HepG2 (cell line): ENCODE measurements around the gene POLR1D. TPM values are rescaled to one million over a fixed set of nuclear protein-coding genes. Genes with fewer than 3 reads are reported as not detected.

Experiments used
- ATAC-seq: fragments of 200-7000 bp; cut with Tn5 transposase; 3 replicates; pipeline ENCODE4 v1.9.1; 2020; ENCODE audit warnings: mild to moderate bottlenecking, moderate library complexity
- BruUV-seq: library from RNA; stranded (reverse); fragments of 400-500 nt; replicated peaks from 2 replicates; lab custom pipeline; 2021; lab: Mats Ljungman, UMichigan
- CTCF ChIA-PET: fragments of 300-600 bp; formaldehyde crosslinking; extraction: SDS; loops from one replicate; lab custom pipeline; 2021; ENCODE audit warnings: low total read pairs, inconsistent platforms, low intra/inter-chr PET ratio; lab: Yijun Ruan, JAX
- POLR2A ChIA-PET: fragments of 350-600 bp; sonication (Branson Sonifier 250); formaldehyde crosslinking; loops from one replicate; lab custom pipeline; 2020; ENCODE audit warnings: antibody characterized with exemption, inconsistent platforms; lab: Yijun Ruan, JAX
- DNase-seq: peaks from one replicate; pipeline ENCODE4 v3.0.0-alpha.2; 2015; ENCODE audit warnings: low spot score
- FAIRE-seq: peaks from 3 replicates; lab custom pipeline; 2011; peaks lifted over from hg19 to GRCh38; lab: Jason Lieb, UNC
- H2AFZ ChIP-seq: one replicate; pipeline ENCODE4 v1.6.1; 2011; ENCODE audit warnings: low read length, inconsistent platforms
- H3K27ac ChIP-seq: fragments of 300-600 bp; 3 replicates; pipeline ENCODE4 v1.8.0; 2011; ENCODE audit warnings: mixed run types, mild to moderate bottlenecking, mixed read lengths, low read length, inconsistent platforms; ENCODE audit not compliant: insufficient read depth; ENCODE audit errors: extremely low read length
- H3K27me3 ChIP-seq, 2 experiments: fragments of 200-600 bp in 1 of 2; 2 replicates in 1 of 2; 3 replicates in 1 of 2; pipeline versions ENCODE4 v1.6.0 to v1.8.0; 2011; ENCODE audit warnings: low read length in 2 of 2, mild to moderate bottlenecking in 2 of 2, moderate library complexity in 2 of 2, inconsistent platforms in 1 of 2; ENCODE audit not compliant: insufficient read depth in 2 of 2, control insufficient read depth in 1 of 2
- H3K36me3 ChIP-seq, 2 experiments: fragments of 200-600 bp in 1 of 2; replicated peaks in 1 of 2; 2 replicates in 1 of 2; 3 replicates in 1 of 2; pipeline versions ENCODE4 v1.5.1 to v1.8.0; 2011; ENCODE audit warnings: low read length in 2 of 2, inconsistent platforms in 1 of 2; ENCODE audit not compliant: insufficient read depth in 2 of 2, control insufficient read depth in 1 of 2
- H3K4me1 ChIP-seq: 2 replicates; pipeline ENCODE4 v1.5.1; 2012; ENCODE audit warnings: low read length, inconsistent platforms; ENCODE audit not compliant: insufficient read depth
- H3K4me2 ChIP-seq: 2 replicates; pipeline ENCODE4 v1.6.0; 2011; ENCODE audit warnings: low read depth, low read length, inconsistent platforms
- H3K4me3 ChIP-seq, 3 experiments: fragments of 200-600 bp in 1 of 3; sonication (generic), shearing (Covaris generic) in 1 of 3; replicated peaks in 1 of 3; 2 replicates each; pipeline ENCODE4 v1.5.1; 2011 to 2016; ENCODE audit warnings: low read length in 3 of 3, inconsistent platforms in 2 of 3, low read depth in 2 of 3, mild to moderate bottlenecking in 2 of 3, control low read depth in 1 of 3, mixed read lengths in 1 of 3; ENCODE audit not compliant: insufficient read depth in 1 of 3
- H3K79me2 ChIP-seq: one replicate; pipeline ENCODE4 v1.6.1; 2011; ENCODE audit warnings: low read length, inconsistent platforms; ENCODE audit not compliant: insufficient read depth
- H3K9ac ChIP-seq: 2 replicates; pipeline ENCODE4 v1.6.0; 2011; ENCODE audit warnings: mild to moderate bottlenecking, low read depth, low read length, inconsistent platforms; ENCODE audit not compliant: insufficient read depth
- H3K9me3 ChIP-seq: 2 replicates; pipeline ENCODE4 v1.5.1; 2012; ENCODE audit warnings: mild to moderate bottlenecking, low read length
- H4K20me1 ChIP-seq: 2 replicates; pipeline ENCODE4 v1.6.0; 2011; ENCODE audit warnings: inconsistent platforms, mild to moderate bottlenecking, low read length, moderate library complexity; ENCODE audit not compliant: insufficient read depth
- CENPX ChIP-seq: sonication (generic); formaldehyde crosslinking; IDR thresholded peaks from 2 replicates; pipeline ENCODE4 v1.9.0; 2021; ENCODE audit warnings: mild to moderate bottlenecking, missing genetic modification reagents, moderate library complexity
- CREB1 ChIP-seq, 2 experiments: fragments of 450-650 bp in 1 of 2; IDR thresholded peaks; 2 replicates each; pipeline ENCODE4 v1.6.1; 2016 to 2017; ENCODE audit warnings: control low read depth in 1 of 2, mild to moderate bottlenecking in 1 of 2, missing compliant biosample characterization in 1 of 2, missing genetic modification characterization in 1 of 2
- FOSL2 ChIP-seq: sonication (generic); formaldehyde crosslinking; IDR thresholded peaks from 2 replicates; pipeline ENCODE4 v1.4.0; 2020; ENCODE audit warnings: missing genetic modification reagents
- GATA4 ChIP-seq: sonication (generic); IDR thresholded peaks from 2 replicates; pipeline ENCODE4 v1.6.1; 2016; ENCODE audit warnings: antibody characterized with exemption, low read depth, borderline replicate concordance
- GATAD2A ChIP-seq: IDR thresholded peaks from 2 replicates; pipeline ENCODE4 v1.6.1; 2016
- GTF2F1 ChIP-seq: fragments of 150-350 bp; IDR thresholded peaks from 2 replicates; pipeline ENCODE4 v1.6.1; 2014; ENCODE audit warnings: low read length
- IRF2 ChIP-seq: IDR thresholded peaks from 2 replicates; pipeline ENCODE4 v1.6.1; 2018; ENCODE audit warnings: missing genetic modification reagents, missing compliant biosample characterization
- MEF2D ChIP-seq: sonication (generic); formaldehyde crosslinking; IDR thresholded peaks from 2 replicates; pipeline ENCODE4 v1.5.1; 2020; ENCODE audit warnings: mild to moderate bottlenecking, missing genetic modification reagents
- PHF8 ChIP-seq: sonication (generic); formaldehyde crosslinking; IDR thresholded peaks from 2 replicates; pipeline ENCODE4 v1.5.0; 2020; ENCODE audit warnings: missing genetic modification reagents
- POGZ ChIP-seq: sonication (generic); formaldehyde crosslinking; IDR thresholded peaks from 2 replicates; pipeline ENCODE4 v1.4.0; 2020; ENCODE audit warnings: mild to moderate bottlenecking, missing genetic modification reagents
- RXRB ChIP-seq: IDR thresholded peaks from 2 replicates; pipeline ENCODE4 v1.6.1; 2016; ENCODE audit warnings: borderline replicate concordance, missing genetic modification reagents, missing compliant biosample characterization
- SNAPC2 ChIP-seq: sonication (generic); formaldehyde crosslinking; IDR thresholded peaks from 2 replicates; pipeline ENCODE4 v1.8.1; 2022; ENCODE audit warnings: mild to moderate bottlenecking, missing genetic modification reagents
- SRSF4 ChIP-seq: fragments of 200-400 bp; formaldehyde crosslinking; IDR thresholded peaks from one replicate; pipeline ENCODE4 v1.6.1; 2018; ENCODE audit warnings: mild to moderate bottlenecking, low read depth, low read length, moderate library complexity; ENCODE audit not compliant: poor library complexity, severe bottlenecking
- XRCC5 ChIP-seq: fragments of 200-400 bp; formaldehyde crosslinking; optimal IDR thresholded peaks from 2 replicates; pipeline ENCODE3; 2017; ENCODE audit warnings: mild to moderate bottlenecking, low read length
- ZFP62 ChIP-seq: sonication (generic); formaldehyde crosslinking; IDR thresholded peaks from 2 replicates; pipeline ENCODE4 v1.4.0; 2020; ENCODE audit warnings: missing genetic modification reagents
- ZNF160 ChIP-seq: sonication (generic); formaldehyde crosslinking; IDR thresholded peaks from 2 replicates; pipeline ENCODE4 v1.8.0; 2022; ENCODE audit warnings: mild to moderate bottlenecking, inconsistent platforms, missing genetic modification reagents
- ZNF326 ChIP-seq: sonication (generic); formaldehyde crosslinking; IDR thresholded peaks from 2 replicates; pipeline ENCODE4 v1.4.0; 2020; ENCODE audit warnings: missing genetic modification reagents, borderline replicate concordance
- ZNF333 ChIP-seq: sonication (generic); formaldehyde crosslinking; IDR thresholded peaks from 2 replicates; pipeline ENCODE4 v1.4.0; 2020; ENCODE audit warnings: mild to moderate bottlenecking, missing genetic modification reagents, borderline replicate concordance
- ZNF335 ChIP-seq: sonication (generic); formaldehyde crosslinking; IDR thresholded peaks from 2 replicates; pipeline ENCODE4 v1.4.0; 2020; ENCODE audit warnings: missing genetic modification reagents
- ZNF431 ChIP-seq: sonication (generic); formaldehyde crosslinking; IDR thresholded peaks from 2 replicates; pipeline ENCODE4 v1.9.0; 2022; ENCODE audit warnings: missing genetic modification reagents, low read depth, mild to moderate bottlenecking, borderline replicate concordance
- ZNF570 ChIP-seq: sonication (generic); formaldehyde crosslinking; IDR thresholded peaks from 2 replicates; pipeline ENCODE4 v1.4.0; 2020; ENCODE audit warnings: mild to moderate bottlenecking, missing genetic modification reagents, borderline replicate concordance
- ZNF605 ChIP-seq: sonication (generic); formaldehyde crosslinking; IDR thresholded peaks from 2 replicates; pipeline ENCODE4 v1.8.0; 2022; ENCODE audit warnings: mild to moderate bottlenecking, missing genetic modification reagents
- ZNF775 ChIP-seq: sonication (generic); formaldehyde crosslinking; IDR thresholded peaks from 2 replicates; pipeline ENCODE4 v1.4.0; 2020; ENCODE audit warnings: missing genetic modification reagents, mild to moderate bottlenecking, moderate library complexity, borderline replicate concordance
- ZNF878 ChIP-seq: sonication (generic); formaldehyde crosslinking; IDR thresholded peaks from 2 replicates; pipeline ENCODE4 v1.8.1; 2023; ENCODE audit warnings: mild to moderate bottlenecking, missing genetic modification reagents, moderate library complexity
- ZSCAN12 ChIP-seq: sonication (generic); formaldehyde crosslinking; IDR thresholded peaks from 2 replicates; pipeline ENCODE4 v1.9.0; 2021; ENCODE audit warnings: mild to moderate bottlenecking, missing genetic modification reagents
- WGBS: methylation state at CpG from one replicate; pipeline ENCODE4 v1.1.6; 2017; ENCODE audit warnings: low lambda C conversion rate; 5-methylcytosine and 5-hydroxymethylcytosine counted together
- in situ Hi-C: cut with HindIII; loops from 2 replicates; pipeline ENCODE4 v1.10.0; 2017; ENCODE audit warnings: low pct_unique_long_range_greater_than_20kb; ENCODE audit not compliant: extremely low pct_ligation_motif_present
- intact Hi-C: fragments of 100-400 bp; cut with micrococcal nuclease; formaldehyde crosslinking; loops from one replicate; pipeline ENCODE4 v1.10.0; 2022; ENCODE audit not compliant: unreplicated experiment
- polyA plus RNA-seq, 8 experiments: library from polyadenylated mRNA; depleted of rRNA in 3 of 8; stranded (reverse) in 7 of 8; unstranded in 1 of 8; fragments of >200 nt; fragmentation: Illumina TruSeq in 4 of 8; extraction: Trizol in 4 of 8; gene quantifications; 2 replicates each; pipeline versions ENCODE4 v1.2.1 to v1.2.3, GENCODE V29; 2011 to 2016; ENCODE audit warnings: low read depth in 4 of 8, missing spikeins in 1 of 8, mixed read lengths in 1 of 8; ENCODE audit not compliant: insufficient read depth in 1 of 8
- total RNA-seq, 5 experiments: library from RNA; depleted of rRNA; stranded (reverse); fragments of >200 nt; fragmentation: Illumina TruSeq; extraction: Trizol; gene quantifications; 2 replicates each; pipeline ENCODE4 v1.2.3, GENCODE V29; 2016; ENCODE audit warnings: low read depth in 1 of 5
- TF ChIP-seq, protein P1 (sequence below): sonication (generic); formaldehyde crosslinking; IDR thresholded peaks from 2 replicates; pipeline ENCODE4 v1.5.1; 2020; ENCODE audit warnings: missing genetic modification reagents, mild to moderate bottlenecking, borderline replicate concordance

Gene POLR1D
- total and polyA plus RNA-seq, 2 of the 13 experiments (the other 11 are each of a cell fraction or from before 2014, with no cell fraction given) = 183 to 490 TPM

DNA sequence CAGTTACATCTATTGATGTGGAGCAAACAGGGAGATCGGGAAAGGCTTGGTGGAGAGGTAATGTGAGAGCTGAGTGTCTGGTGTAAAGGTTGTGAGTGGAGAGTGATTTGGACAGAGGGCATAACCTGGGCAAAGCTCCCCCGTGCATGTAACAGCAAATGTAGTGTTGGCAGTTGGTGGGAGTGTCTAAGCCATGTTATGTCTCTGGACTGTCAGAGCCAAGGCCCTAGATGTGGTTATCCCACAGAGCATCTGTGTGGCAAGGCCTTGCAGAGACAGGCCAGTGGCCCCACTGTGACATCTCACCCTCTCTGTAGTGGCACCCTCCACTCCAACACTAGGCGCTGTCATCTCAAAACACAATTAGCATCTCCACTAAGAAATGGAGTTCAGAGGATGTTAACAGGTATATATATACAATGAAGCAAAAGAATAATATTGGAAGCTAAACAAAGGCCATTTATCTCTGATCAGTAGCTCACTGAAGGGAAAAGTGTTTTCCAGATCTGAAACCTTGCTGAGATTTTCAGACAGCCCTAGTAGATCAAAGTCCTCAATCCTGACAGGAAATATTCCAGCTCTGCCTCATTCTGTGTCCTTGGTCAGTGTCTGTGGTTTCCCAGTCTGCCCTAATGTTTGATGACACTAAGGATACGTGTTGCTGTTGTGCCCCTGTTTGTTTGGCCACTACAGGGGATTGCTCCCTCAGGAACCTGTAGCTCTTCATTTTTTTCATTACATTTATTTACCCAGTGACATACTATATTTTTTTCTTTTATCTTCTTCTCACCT is 20.2 kb downstream of the POLR1D start:
- peak; percentile 97 for ATAC-seq
- peak overlapping the region; percentile 2 to 55 (median 26); a peak in 3 of 6 replicates for H3K4me3 ChIP-seq
- no peaks in the 10 kb centered on the region for H3K9me3 ChIP-seq
- in situ Hi-C loops = no loop called here
- H2AFZ ChIP-seq = no peak overlapping the region
- no peaks in the 10 kb centered on the region for H4K20me1 ChIP-seq
- FAIRE-seq = peak; percentile 78
- H3K4me1 ChIP-seq = peaks cover 79% of the 10 kb centered on the region
- H3K9ac ChIP-seq = peak overlapping the region; percentile 72
- peak overlapping the region; percentile 86 for H3K4me2 ChIP-seq
- H3K36me3 ChIP-seq = no peaks in the 10 kb centered on the region
- H3K27me3 ChIP-seq = no peaks in the 10 kb centered on the region
- CTCF ChIA-PET = no interaction called here
- intact Hi-C loops = loop anchor here (1.0 kb wide), 1 partner anchor 21 kb away; the partner anchor contains the start of gene POLR1D
- peaks cover 47% of the 10 kb centered on the region for H3K79me2 ChIP-seq
- BruUV-seq = no TSS peak
- H3K27ac ChIP-seq = peak overlapping the region; percentile 86
- 25% methylated on average over 4 of the region's 4 CpGs for WGBS
- peak; percentile 91 for DNase-seq
- POLR2A ChIA-PET = interaction anchor here (1.1 to 2.8 kb wide), 3 partner anchors 12 to 20 kb away, joined by 4 to 18 read pairs (median 16); partner anchors contain the start of genes LNX2 and POLR1D
- TF ChIP-seq POGZ (CRISPR knock-in tag) (peak; percentile 58; the same call in 1 of the 2 replicates), FOSL2 (CRISPR knock-in tag) (peak; percentile 83), ZNF160 (no peak), ZNF431 (CRISPR knock-in tag) (no peak), ZNF335 (CRISPR knock-in tag) (no peak), CREB1 (IDR thresholded peaks at IDR 0.05) (peak; percentile 46), CREB1 (CRISPR knock-in tag; IDR thresholded peaks at IDR 0.05) (peak; percentile 52; the same call in 1 of the 2 replicates), GATA4 (0 out of 2 replicates have a peak, but pooled peaks have one; percentile 26), IRF2 (CRISPR knock-in tag) (peak; percentile 76; the same call in 1 of the 2 replicates), ZNF333 (CRISPR knock-in tag) (no peak), PHF8 (no peak), GTF2F1 (no peak), CENPX (CRISPR knock-in tag) (no peak), MEF2D (CRISPR knock-in tag) (peak; percentile 25; the same call in 1 of the 2 replicates), XRCC5 (no peak), ZFP62 (CRISPR knock-in tag) (no peak), SNAPC2 (no peak), ZNF878 (no peak), ZNF570 (CRISPR knock-in tag) (no peak), ZSCAN12 (no peak), SRSF4 (no peak), ZNF605 (no peak), ZNF326 (no peak), ZNF775 (CRISPR knock-in tag) (no peak), GATAD2A (CRISPR knock-in tag) (peak; percentile 87), RXRB (peak; percentile 69; the same call in 1 of the 2 replicates)
- TF ChIP-seq, protein P1, sequence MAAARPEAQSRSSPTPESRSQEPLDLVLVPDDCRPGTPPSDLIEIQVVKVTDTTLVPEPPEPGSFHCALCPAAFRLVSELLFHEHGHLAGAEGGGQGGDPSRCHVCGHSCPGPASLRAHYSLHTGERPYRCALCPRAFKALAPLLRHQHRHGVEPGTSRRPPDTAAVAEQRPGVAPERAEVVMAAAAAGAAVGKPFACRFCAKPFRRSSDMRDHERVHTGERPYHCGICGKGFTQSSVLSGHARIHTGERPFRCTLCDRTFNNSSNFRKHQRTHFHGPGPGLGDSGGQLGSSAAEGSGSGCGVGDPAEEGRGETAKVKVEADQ (CRISPR knock-in tag) = no peak
